ENCODE data around the gene MIGA2. TPM values are rescaled to one million over a fixed set of nuclear protein-coding genes. Genes with fewer than 3 reads are reported as not detected.

MIGA2 gene
- total RNA-seq, 4 donors from 2014 or later: 37.7 to 66.1 (median 47.4) TPM

GRCh38 chr9:129089246-129089645, 52.8 kb downstream of the MIGA2 start:
- intact Hi-C loops (cut with DNase I; ENCODE audit: low total_unique reads): no loop called here
- WGBS, 2 donors: 92 to 93% methylated on average over 12 to 15 of the region's 15 CpGs
- no peak for DNase-seq (ENCODE audit: low spot score in 2 of 2)
- H3K4me3 ChIP-seq (ENCODE audit: low read depth, poor library complexity, severe bottlenecking): no peak overlapping the region
- TF ChIP-seq, protein P1, sequence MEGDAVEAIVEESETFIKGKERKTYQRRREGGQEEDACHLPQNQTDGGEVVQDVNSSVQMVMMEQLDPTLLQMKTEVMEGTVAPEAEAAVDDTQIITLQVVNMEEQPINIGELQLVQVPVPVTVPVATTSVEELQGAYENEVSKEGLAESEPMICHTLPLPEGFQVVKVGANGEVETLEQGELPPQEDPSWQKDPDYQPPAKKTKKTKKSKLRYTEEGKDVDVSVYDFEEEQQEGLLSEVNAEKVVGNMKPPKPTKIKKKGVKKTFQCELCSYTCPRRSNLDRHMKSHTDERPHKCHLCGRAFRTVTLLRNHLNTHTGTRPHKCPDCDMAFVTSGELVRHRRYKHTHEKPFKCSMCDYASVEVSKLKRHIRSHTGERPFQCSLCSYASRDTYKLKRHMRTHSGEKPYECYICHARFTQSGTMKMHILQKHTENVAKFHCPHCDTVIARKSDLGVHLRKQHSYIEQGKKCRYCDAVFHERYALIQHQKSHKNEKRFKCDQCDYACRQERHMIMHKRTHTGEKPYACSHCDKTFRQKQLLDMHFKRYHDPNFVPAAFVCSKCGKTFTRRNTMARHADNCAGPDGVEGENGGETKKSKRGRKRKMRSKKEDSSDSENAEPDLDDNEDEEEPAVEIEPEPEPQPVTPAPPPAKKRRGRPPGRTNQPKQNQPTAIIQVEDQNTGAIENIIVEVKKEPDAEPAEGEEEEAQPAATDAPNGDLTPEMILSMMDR (IDR thresholded peaks at IDR 0.05): no peak
- TF ChIP-seq POLR2A (IDR thresholded peaks at IDR 0.05): no peak

DNA sequence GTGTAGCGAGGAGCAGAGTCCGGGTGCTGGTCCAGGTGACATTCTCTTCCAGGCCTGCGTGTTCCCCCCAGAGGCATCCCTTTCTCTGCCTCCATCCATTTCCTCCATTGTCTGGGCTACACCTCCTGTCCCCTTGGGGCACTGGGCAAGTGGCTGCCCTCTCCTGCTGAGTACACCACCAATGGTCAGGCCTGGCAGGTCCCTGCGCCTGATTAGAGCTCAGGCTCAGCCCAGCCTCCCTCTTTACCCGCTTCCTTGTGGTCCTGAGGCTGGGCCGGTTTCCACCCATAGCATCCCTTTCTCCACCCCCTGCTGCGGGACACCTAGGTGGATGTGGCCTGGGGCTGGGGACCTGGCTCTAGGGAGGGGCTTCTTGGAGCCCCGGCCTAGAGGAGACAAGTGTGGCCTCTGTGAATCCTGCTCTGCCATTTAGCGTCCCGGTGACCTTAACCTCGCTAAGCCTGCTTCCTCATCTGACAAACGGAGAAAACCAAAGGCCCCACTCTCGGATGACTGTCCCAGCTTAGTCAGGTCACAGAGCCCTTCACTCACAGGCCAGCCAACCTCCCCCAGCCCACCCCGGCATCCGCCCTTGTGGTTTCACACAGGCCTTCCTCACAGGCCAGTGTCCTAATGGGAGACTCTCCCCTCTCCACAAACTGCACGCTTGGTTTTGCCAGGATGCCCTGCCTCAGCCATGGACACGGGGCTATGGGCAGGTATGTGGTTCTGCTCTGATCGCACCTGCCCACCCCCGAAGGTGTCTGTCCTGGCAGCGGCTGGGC, 57.4 kb downstream of the MIGA2 start:
- 84 to 88% methylated on average over 19 to 20 of the region's 20 CpGs for WGBS, 2 donors
- TF ChIP-seq POLR2A (IDR thresholded peaks at IDR 0.05): no peak
- TF ChIP-seq, protein P1 (IDR thresholded peaks at IDR 0.05): no peak
- H3K4me3 ChIP-seq (ENCODE audit: low read depth, poor library complexity, severe bottlenecking): no peak overlapping the region
- DNase-seq (ENCODE audit: low spot score in 2 of 2): peak in 1 of 2 donors; percentile 74
- intact Hi-C loops (cut with DNase I; ENCODE audit: low total_unique reads): no loop called here

DNA sequence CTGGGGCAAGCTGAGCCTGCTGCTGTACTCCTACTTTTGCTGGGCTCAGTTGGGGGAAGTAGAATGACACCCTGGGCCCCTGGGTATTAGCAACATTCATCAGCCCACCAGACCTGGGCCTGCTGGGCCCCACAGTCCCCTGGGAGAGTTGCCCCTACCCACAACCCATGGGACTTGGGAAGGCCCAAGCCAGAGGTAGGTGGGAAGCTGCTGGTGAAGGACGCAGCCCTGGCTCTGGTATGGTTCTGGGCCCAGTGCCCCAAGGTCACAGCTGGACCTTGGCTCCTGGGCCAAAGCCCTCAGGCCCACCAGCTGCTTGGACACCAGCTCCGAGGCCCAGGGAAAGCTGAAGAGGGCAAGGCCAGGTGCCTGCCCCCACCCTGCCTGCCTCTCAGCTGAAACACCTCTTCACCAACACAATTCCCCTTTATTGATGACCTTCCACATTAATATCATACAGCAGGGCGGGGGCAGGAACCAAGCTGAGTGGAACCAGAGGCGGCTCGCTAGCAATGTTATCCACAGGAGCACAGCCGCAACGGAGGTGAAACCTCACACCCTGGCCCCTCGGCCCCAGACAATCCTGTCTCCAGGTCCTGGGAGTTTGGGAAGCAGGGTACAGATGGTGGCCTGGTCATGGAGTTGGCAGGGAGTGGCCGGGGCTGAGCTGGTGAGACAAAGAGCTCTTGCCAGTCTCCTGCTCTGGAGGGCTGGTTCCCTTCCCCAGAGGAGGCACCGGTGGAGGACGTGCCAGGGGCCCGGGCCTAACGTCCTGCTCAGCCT, 58.2 kb downstream of the MIGA2 start:
- H3K4me3 ChIP-seq (ENCODE audit: low read depth, poor library complexity, severe bottlenecking): no peak overlapping the region
- WGBS, 2 donors: 87 to 88% methylated on average over 9 to 12 of the region's 13 CpGs
- intact Hi-C loops (cut with DNase I; ENCODE audit: low total_unique reads): no loop called here
- peak in 1 of 2 donors; percentile 80 for DNase-seq (ENCODE audit: low spot score in 2 of 2)
- TF ChIP-seq POLR2A (IDR thresholded peaks at IDR 0.05): no peak
- TF ChIP-seq, protein P1 (IDR thresholded peaks at IDR 0.05): no peak

GRCh38 chr9:129095170-129095667, 58.8 kb downstream of the MIGA2 start:
- intact Hi-C loops (cut with DNase I; ENCODE audit: low total_unique reads): no loop called here
- peak in 1 of 2 donors; percentile 81 for DNase-seq (ENCODE audit: low spot score in 2 of 2)
- H3K4me3 ChIP-seq (ENCODE audit: low read depth, poor library complexity, severe bottlenecking): no peak overlapping the region
- WGBS, 2 donors: 91 to 95% methylated on average over 19 to 21 of the region's 21 CpGs
- TF ChIP-seq, protein P1 (IDR thresholded peaks at IDR 0.05): no peak
- no peak for TF ChIP-seq POLR2A (IDR thresholded peaks at IDR 0.05)

DNA sequence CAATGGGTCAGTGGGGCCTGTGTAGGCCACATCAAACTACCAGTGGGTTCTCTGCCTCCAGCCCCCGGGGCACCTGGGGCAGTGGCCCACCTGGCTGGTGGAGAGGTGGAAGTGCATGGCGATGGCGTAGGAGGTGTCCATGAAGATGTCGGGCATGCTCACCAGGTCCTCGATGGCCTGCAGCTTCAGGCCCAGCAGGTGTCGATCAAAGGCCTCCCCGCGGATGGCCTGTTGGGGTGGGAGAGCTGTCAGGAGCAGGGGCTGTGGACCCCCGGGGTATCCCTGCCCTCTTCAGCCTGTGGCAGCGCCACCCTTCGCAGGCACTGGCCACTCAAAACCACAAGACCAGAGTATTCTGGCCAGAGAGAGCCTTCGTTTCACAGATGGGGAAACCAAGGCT, 59.5 kb downstream of the MIGA2 start:
- DNase-seq (ENCODE audit: low spot score in 2 of 2): no peak
- intact Hi-C loops (cut with DNase I; ENCODE audit: low total_unique reads): no loop called here
- WGBS, 2 donors: 89 to 95% methylated on average over 3 to 10 of the region's 12 CpGs
- H3K4me3 ChIP-seq (ENCODE audit: low read depth, poor library complexity, severe bottlenecking): no peak overlapping the region
- no peak for TF ChIP-seq POLR2A (IDR thresholded peaks at IDR 0.05)
- TF ChIP-seq, protein P1 (IDR thresholded peaks at IDR 0.05): no peak
